Measurements from ENCODE around the gene TTLL10. TPM values are rescaled to one million over a fixed set of nuclear protein-coding genes. Genes with fewer than 3 reads are reported as not detected.
A peak's percentile ranks its signal among the peaks of the same experiment; 100 is the strongest.

Gene TTLL10
- total RNA-seq, 1 donor from 2014 or later = not detected

DNA sequence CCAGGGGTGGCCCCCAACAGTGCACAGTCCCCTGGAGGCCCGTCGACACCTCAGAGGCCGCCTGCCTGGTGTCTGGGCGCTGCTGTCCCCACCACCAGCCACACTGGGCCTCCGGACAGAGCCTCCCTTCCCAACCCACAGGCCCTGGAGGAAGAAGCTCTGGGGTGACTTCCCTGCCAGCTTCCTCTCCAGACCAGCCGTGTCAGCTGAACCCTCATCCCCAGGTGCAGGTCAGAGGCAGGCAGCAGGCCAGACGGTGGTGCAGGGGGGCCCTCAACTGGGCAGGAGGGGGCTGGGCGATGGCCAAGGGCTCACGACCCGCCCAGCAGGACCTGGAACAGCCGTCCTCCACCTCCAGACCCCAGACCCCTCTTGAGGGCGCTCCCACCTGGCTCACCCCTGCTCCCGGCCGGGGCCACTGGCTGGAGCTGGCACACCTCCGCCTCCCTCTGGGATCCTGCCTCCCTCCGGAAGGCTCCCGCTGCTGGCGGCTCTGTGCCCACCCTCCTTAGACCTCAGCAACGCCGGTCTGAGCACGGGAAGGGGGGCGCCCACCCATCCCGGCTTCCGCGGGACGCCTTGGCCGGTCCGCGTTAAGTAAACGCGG lies 32.2 kb downstream of the TTLL10 start:
- TF ChIP-seq, protein P1, sequence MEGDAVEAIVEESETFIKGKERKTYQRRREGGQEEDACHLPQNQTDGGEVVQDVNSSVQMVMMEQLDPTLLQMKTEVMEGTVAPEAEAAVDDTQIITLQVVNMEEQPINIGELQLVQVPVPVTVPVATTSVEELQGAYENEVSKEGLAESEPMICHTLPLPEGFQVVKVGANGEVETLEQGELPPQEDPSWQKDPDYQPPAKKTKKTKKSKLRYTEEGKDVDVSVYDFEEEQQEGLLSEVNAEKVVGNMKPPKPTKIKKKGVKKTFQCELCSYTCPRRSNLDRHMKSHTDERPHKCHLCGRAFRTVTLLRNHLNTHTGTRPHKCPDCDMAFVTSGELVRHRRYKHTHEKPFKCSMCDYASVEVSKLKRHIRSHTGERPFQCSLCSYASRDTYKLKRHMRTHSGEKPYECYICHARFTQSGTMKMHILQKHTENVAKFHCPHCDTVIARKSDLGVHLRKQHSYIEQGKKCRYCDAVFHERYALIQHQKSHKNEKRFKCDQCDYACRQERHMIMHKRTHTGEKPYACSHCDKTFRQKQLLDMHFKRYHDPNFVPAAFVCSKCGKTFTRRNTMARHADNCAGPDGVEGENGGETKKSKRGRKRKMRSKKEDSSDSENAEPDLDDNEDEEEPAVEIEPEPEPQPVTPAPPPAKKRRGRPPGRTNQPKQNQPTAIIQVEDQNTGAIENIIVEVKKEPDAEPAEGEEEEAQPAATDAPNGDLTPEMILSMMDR (IDR thresholded peaks at IDR 0.05; ENCODE audit: unreplicated experiment) = no peak
- peak; percentile 16 for DNase-seq (ENCODE audit: low spot score)
- H3K4me3 Mint-ChIP-seq (ENCODE audit: unreplicated experiment) = no peak overlapping the region
- H3K9me3 Mint-ChIP-seq (ENCODE audit: unreplicated experiment) = no peaks in the 10 kb centered on the region
- H3K4me1 Mint-ChIP-seq (ENCODE audit: unreplicated experiment) = no peaks in the 10 kb centered on the region
- peaks cover 2% of the 10 kb centered on the region for H3K27me3 Mint-ChIP-seq (ENCODE audit: unreplicated experiment)
- no peak overlapping the region for H3K27ac Mint-ChIP-seq (ENCODE audit: unreplicated experiment)
- no peaks in the 10 kb centered on the region for H3K36me3 Mint-ChIP-seq (ENCODE audit: low read depth, unreplicated experiment)

DNA sequence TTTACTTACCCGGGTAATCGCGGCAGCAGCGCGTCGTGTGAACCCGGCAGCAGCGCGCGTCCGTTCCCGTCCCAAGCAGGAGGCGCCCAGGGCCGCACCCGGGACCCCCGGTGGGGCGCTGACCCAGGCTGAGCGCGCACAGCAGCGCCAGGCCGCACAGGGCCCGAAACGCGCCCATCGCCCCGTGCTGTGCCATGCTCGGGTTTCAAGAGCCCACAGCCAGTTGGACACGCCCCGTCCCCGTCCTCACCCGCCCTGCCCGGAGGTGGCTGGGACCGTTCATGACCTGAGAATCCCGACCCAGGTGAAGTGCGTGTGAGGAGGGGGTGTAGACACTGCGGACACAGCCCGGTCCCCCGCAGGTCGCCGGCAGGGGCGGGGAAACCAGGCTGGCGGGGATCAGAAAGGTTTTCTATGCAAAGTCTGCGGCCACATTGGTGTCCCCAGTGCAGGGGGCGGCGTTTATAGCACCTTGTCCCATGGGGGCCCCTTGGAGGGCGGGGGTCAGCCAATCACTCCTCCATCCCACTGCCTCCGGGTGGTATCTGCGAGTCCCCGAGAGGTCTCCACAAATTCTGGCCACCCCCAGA lies 32.8 kb downstream of the TTLL10 start, which contains the start of gene TNFRSF18:
Gene TNFRSF18, minus strand, starts transcription at position 217 of the 590 bp plus-strand sequence. Its CDS starts 21 bp downstream, at position 196.
- Mint-ChIP-seq H3K4me3 (ENCODE audit: unreplicated experiment) (no peak within 1 kb of the TSS), H3K27me3 (ENCODE audit: unreplicated experiment) (peaks cover 5% of the 10 kb centered on the region), H3K9me3 (ENCODE audit: unreplicated experiment) (no peaks in the 10 kb centered on the region), H3K36me3 (ENCODE audit: low read depth, unreplicated experiment) (no peaks in the 10 kb centered on the region), H3K27ac (ENCODE audit: unreplicated experiment) (no peak within 1 kb of the TSS), H3K4me1 (ENCODE audit: unreplicated experiment) (no peaks in the 10 kb centered on the region)
- TF ChIP-seq, protein P1 (IDR thresholded peaks at IDR 0.05; ENCODE audit: unreplicated experiment) = no peak
- no peak for DNase-seq (ENCODE audit: low spot score)

DNA sequence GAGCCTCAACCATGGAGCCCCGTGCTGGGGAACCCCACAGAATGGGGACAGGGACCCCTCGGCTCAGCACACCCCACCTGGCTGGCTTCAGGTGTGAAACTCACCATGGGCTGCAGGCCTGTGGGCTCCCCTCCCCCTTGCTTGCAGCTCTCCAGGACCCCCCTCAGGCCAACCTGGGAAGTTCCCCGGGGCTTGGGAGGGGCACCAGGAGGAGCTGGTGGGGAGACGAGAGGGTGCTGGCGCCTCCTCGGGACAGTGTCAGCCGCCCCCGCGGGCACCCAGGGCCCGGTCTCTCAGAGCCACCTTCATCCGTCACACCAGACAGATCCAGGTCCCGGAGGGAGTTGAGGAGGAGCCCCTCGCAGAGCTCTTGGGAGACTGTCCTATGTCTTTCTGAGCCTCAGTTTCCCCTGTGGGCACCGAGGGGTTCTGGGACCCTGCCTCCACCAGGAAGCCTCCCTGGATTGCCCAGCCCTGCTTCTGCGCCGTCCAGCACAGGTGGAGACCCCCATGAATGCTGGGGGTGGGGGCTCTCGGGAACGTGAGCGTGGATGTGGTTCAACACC lies 33.4 kb downstream of the TTLL10 start:
- Mint-ChIP-seq H3K36me3 (ENCODE audit: low read depth, unreplicated experiment) (no peaks in the 10 kb centered on the region), H3K4me1 (ENCODE audit: unreplicated experiment) (no peaks in the 10 kb centered on the region), H3K4me3 (ENCODE audit: unreplicated experiment) (no peak overlapping the region), H3K27me3 (ENCODE audit: unreplicated experiment) (peaks cover 6% of the 10 kb centered on the region), H3K27ac (ENCODE audit: unreplicated experiment) (no peak overlapping the region), H3K9me3 (ENCODE audit: unreplicated experiment) (no peaks in the 10 kb centered on the region)
- DNase-seq (ENCODE audit: low spot score) = peak; percentile 13
- TF ChIP-seq, protein P1 (IDR thresholded peaks at IDR 0.05; ENCODE audit: unreplicated experiment) = no peak

DNA sequence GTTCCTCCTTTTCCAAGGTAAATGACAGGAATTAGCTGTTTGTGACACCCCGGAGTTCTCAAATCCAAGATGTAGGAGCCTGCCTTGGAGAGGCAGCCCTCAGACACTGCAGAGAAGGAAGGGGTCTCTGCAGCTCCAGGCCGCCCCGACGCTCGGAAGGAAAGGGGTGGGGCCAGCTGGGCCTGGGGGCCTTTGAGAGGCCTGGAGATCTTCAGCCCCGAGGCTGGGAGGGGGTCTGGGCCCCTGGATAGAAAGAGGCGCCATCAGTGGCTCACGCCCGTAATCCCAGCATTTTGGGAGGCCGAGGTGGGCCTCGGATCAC lies 33.9 kb downstream of the TTLL10 start:
- DNase-seq (ENCODE audit: low spot score) = no peak
- Mint-ChIP-seq H3K4me3 (ENCODE audit: unreplicated experiment) (no peak overlapping the region), H3K4me1 (ENCODE audit: unreplicated experiment) (no peaks in the 10 kb centered on the region), H3K27ac (ENCODE audit: unreplicated experiment) (no peak overlapping the region), H3K9me3 (ENCODE audit: unreplicated experiment) (no peaks in the 10 kb centered on the region), H3K36me3 (ENCODE audit: low read depth, unreplicated experiment) (no peaks in the 10 kb centered on the region), H3K27me3 (ENCODE audit: unreplicated experiment) (peaks cover 6% of the 10 kb centered on the region)
- TF ChIP-seq, protein P1 (IDR thresholded peaks at IDR 0.05; ENCODE audit: unreplicated experiment) = no peak

Measured in endothelial cell (in vitro differentiated cells).